Suprapubic skin (tissue), 4 donors: ENCODE results near the gene RUNX1.

ENCODE experiments used
- EP300 ChIP-seq: sonication (generic); formaldehyde crosslinking; IDR thresholded peaks from one replicate; pipeline ENCODE4 v1.6.1; 2017; ENCODE audit warnings: antibody characterized with exemption
- POLR2A ChIP-seq, 2 donors: fragments of 450-650 bp; IDR thresholded peaks; one replicate each; pipeline ENCODE4 v1.6.1; 2017; ENCODE audit warnings: antibody characterized with exemption in 2 of 2, mild to moderate bottlenecking in 2 of 2, moderate library complexity in 2 of 2
- POLR2AphosphoS5 ChIP-seq, 3 donors: sonication (generic); formaldehyde crosslinking; IDR thresholded peaks; one replicate each; pipeline ENCODE4 v1.6.1; 2017; ENCODE audit warnings: antibody characterized with exemption in 3 of 3
- TF ChIP-seq, protein P1 (sequence below), 2 donors: fragments of 200-600 bp in 1 of 2; fragments of 450-650 bp in 1 of 2; sonication (generic) in 1 of 2; IDR thresholded peaks; one replicate each; pipeline ENCODE4 v1.5.1; 2016 to 2019; ENCODE audit warnings: antibody characterized with exemption in 2 of 2, mild to moderate bottlenecking in 1 of 2, moderate library complexity in 1 of 2

DNA sequence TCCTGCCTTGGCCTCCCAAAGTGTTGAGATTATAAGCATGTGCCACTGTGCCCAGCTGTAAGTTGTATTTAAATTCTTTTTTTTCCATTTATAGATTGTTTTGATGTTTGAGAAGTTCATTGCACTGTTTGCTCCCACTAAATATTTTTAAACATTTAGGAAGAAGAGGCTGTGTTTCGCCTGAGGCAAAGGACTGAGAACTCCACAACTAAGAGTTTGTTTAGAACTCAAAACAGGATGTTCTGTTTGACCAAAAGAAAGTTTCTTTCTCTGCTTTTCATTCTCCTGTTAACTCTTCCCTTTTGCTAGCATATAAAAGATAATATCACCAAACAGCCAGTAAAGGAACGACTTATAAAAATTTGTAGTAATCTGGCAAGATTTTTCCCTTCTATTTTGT lies 87.0 kb downstream of the RUNX1 start:
- TF ChIP-seq, protein P1, sequence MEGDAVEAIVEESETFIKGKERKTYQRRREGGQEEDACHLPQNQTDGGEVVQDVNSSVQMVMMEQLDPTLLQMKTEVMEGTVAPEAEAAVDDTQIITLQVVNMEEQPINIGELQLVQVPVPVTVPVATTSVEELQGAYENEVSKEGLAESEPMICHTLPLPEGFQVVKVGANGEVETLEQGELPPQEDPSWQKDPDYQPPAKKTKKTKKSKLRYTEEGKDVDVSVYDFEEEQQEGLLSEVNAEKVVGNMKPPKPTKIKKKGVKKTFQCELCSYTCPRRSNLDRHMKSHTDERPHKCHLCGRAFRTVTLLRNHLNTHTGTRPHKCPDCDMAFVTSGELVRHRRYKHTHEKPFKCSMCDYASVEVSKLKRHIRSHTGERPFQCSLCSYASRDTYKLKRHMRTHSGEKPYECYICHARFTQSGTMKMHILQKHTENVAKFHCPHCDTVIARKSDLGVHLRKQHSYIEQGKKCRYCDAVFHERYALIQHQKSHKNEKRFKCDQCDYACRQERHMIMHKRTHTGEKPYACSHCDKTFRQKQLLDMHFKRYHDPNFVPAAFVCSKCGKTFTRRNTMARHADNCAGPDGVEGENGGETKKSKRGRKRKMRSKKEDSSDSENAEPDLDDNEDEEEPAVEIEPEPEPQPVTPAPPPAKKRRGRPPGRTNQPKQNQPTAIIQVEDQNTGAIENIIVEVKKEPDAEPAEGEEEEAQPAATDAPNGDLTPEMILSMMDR (IDR thresholded peaks at IDR 0.05), result no peak
- TF ChIP-seq EP300 (no peak), POLR2A (IDR thresholded peaks at IDR 0.05) (no peak), POLR2AphosphoS5 (IDR thresholded peaks at IDR 0.05) (no peak)
